GM23338 (cell line): ENCODE data around the gene FBXO11.

ENCODE experiments used
- CREB1 ChIP-seq: fragments of 250-450 bp; sonication (Bioruptor Pico); IDR thresholded peaks from 2 replicates; pipeline ENCODE4 v1.5.0; 2020; ENCODE audit warnings: low read depth, mild to moderate bottlenecking, moderate library complexity
- CTCF ChIP-seq, 2 experiments: fragments of 200-600 bp in 1 of 2; sonication (generic) in 1 of 2; conservative IDR thresholded peaks; 2 replicates each; pipeline versions ENCODE4 v1.5.1 to v1.6.1; 2016 to 2017; ENCODE audit warnings: antibody characterized with exemption in 2 of 2, low read depth in 2 of 2, mild to moderate bottlenecking in 2 of 2, moderate library complexity in 1 of 2
- EZH2 ChIP-seq: fragments of 200-600 bp; sonication (generic); IDR thresholded peaks from one replicate; pipeline ENCODE4 v1.8.0; 2017; ENCODE audit warnings: antibody characterized with exemption, mild to moderate bottlenecking, low read depth; ENCODE audit not compliant: unreplicated experiment
- EZH2phosphoT487 ChIP-seq: fragments of 200-600 bp; sonication (generic); IDR thresholded peaks from one replicate; pipeline ENCODE4 v1.8.1; 2018; ENCODE audit warnings: antibody characterized with exemption; ENCODE audit not compliant: unreplicated experiment
- JUNB ChIP-seq: IDR thresholded peaks from one replicate; pipeline ENCODE4 v1.6.1; 2016; ENCODE audit warnings: antibody characterized with exemption; ENCODE audit not compliant: unreplicated experiment
- NANOG ChIP-seq: IDR thresholded peaks from 2 replicates; pipeline ENCODE4 v1.6.1; 2016; ENCODE audit warnings: antibody characterized with exemption, borderline replicate concordance
- POLR2AphosphoS5 ChIP-seq: IDR thresholded peaks from 2 replicates; pipeline ENCODE4 v1.6.1; 2016; ENCODE audit warnings: antibody characterized with exemption, low read depth
- REST ChIP-seq: IDR thresholded peaks from one replicate; pipeline ENCODE4 v1.6.1; 2018; ENCODE audit warnings: antibody characterized with exemption; ENCODE audit not compliant: unreplicated experiment
- ZNF331 ChIP-seq: fragments of 250-450 bp; sonication (Bioruptor Pico); IDR thresholded peaks from 2 replicates; pipeline ENCODE4 v1.5.0; 2020; ENCODE audit warnings: low read depth, mild to moderate bottlenecking, moderate library complexity

GRCh38 chr2:47872941-47873340 lies 33.4 kb downstream of the FBXO11 start:
- TF ChIP-seq REST = no peak
- no peak for TF ChIP-seq JUNB
- TF ChIP-seq CTCF (conservative IDR thresholded peaks at IDR 0.05; ENCODE audit: low read depth in 2 of 2) = no peak
- no peak for TF ChIP-seq POLR2AphosphoS5
- TF ChIP-seq CREB1 (CRISPR knock-in tag) = no peak
- no peak for TF ChIP-seq EZH2
- TF ChIP-seq EZH2phosphoT487 = no peak
- no peak for TF ChIP-seq ZNF331
- TF ChIP-seq NANOG = no peak
